ENCODE results near the gene GNLY. TPM values are rescaled to one million over a fixed set of nuclear protein-coding genes. Genes with fewer than 3 reads are reported as not detected.

GNLY gene
- total RNA-seq, 1 experiment from 2014 or later: not detected

GRCh38 chr2:85741211-85741832 is 47.2 kb downstream of the GNLY start:
- H3K9me3 ChIP-seq (ENCODE audit: low read length): no peaks in the 10 kb centered on the region
- H3K4me2 ChIP-seq (ENCODE audit: low read depth, low read length, poor library complexity, severe bottlenecking): no peak overlapping the region
- DNase-seq: no peak
- no peaks in the 10 kb centered on the region for H3K79me2 ChIP-seq (ENCODE audit: low read length)
- H4K20me1 ChIP-seq (ENCODE audit: insufficient read depth, low read depth, low read length): no peaks in the 10 kb centered on the region
- no peaks in the 10 kb centered on the region for H3K9me2 ChIP-seq (replicated peaks; ENCODE audit: insufficient read depth, low read length)
- no peak overlapping the region for H2AFZ ChIP-seq (ENCODE audit: low read length)
- no peaks in the 10 kb centered on the region for H3K27me3 ChIP-seq (ENCODE audit: low read length)
- H3K9ac ChIP-seq (ENCODE audit: low read length): no peak overlapping the region
- no peaks in the 10 kb centered on the region for H3K36me3 ChIP-seq (ENCODE audit: insufficient read depth, low read length)
- H3K4me1 ChIP-seq (ENCODE audit: low read length): peaks cover 6% of the 10 kb centered on the region
- H3K27ac ChIP-seq (ENCODE audit: low read length): no peak overlapping the region
- no peak overlapping the region for H3K4me3 ChIP-seq (ENCODE audit: low read length)

DNA sequence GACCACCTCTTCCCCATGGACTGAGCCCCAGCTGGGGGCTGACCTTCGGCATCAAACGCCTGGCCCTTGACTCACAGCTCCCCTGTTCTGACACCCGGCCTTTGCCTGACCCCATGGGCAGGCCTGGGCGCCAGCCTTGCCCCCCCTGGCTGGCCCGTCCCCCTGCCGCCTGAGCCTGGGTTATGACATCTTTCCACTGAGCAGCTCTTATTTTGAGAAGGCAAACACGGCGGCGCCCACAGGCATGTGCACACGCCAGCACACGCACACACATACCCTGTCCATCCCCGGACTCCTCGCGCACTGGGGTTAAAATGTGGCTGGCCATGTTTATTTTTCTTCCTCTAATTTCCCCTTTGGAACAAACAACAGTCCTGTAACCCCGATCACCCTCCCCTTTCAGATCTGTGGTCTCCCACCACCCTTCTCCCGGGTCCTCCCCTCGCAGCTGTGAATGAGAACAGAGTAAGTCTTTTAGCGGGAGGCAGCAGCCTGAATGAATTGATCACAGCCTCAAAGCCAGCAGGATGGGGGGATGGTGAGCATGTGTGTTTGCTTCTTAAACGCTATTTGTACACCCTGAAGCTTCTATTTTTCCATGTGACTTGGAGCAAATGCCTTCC is 47.8 kb downstream of the GNLY start:
- Histone ChIP-seq H3K9ac (ENCODE audit: low read length) (no peak overlapping the region), H3K4me1 (ENCODE audit: low read length) (peaks cover 6% of the 10 kb centered on the region), H3K4me2 (ENCODE audit: low read depth, low read length, poor library complexity, severe bottlenecking) (no peak overlapping the region), H4K20me1 (ENCODE audit: insufficient read depth, low read depth, low read length) (no peaks in the 10 kb centered on the region), H3K9me2 (replicated peaks; ENCODE audit: insufficient read depth, low read length) (no peaks in the 10 kb centered on the region), H3K79me2 (ENCODE audit: low read length) (no peaks in the 10 kb centered on the region), H3K36me3 (ENCODE audit: insufficient read depth, low read length) (no peaks in the 10 kb centered on the region), H2AFZ (ENCODE audit: low read length) (no peak overlapping the region), H3K27me3 (ENCODE audit: low read length) (no peaks in the 10 kb centered on the region), H3K4me3 (ENCODE audit: low read length) (no peak overlapping the region), H3K9me3 (ENCODE audit: low read length) (no peaks in the 10 kb centered on the region), H3K27ac (ENCODE audit: low read length) (no peak overlapping the region)
- DNase-seq: no peak

- Histone ChIP-seq H3K36me3 (ENCODE audit: insufficient read depth, low read length) (no peaks in the 10 kb centered on the region), H3K9me3 (ENCODE audit: low read length) (no peaks in the 10 kb centered on the region), H3K27ac (ENCODE audit: low read length) (no peak overlapping the region), H4K20me1 (ENCODE audit: insufficient read depth, low read depth, low read length) (no peaks in the 10 kb centered on the region; the same call in 1 of the 2 replicates), H3K27me3 (ENCODE audit: low read length) (no peaks in the 10 kb centered on the region), H3K9me2 (replicated peaks; ENCODE audit: insufficient read depth, low read length) (no peaks in the 10 kb centered on the region), H3K4me1 (ENCODE audit: low read length) (peaks cover 13% of the 10 kb centered on the region), H3K4me3 (ENCODE audit: low read length) (no peak overlapping the region), H3K9ac (ENCODE audit: low read length) (no peak overlapping the region), H2AFZ (ENCODE audit: low read length) (no peak overlapping the region), H3K79me2 (ENCODE audit: low read length) (no peaks in the 10 kb centered on the region), H3K4me2 (ENCODE audit: low read depth, low read length, poor library complexity, severe bottlenecking) (no peak overlapping the region)
- no peak for DNase-seq
Observed at GRCh38 chr2:85743304-85743978, 49.3 kb downstream of the GNLY start.

GRCh38 chr2:85744055-85744454 is 49.9 kb downstream of the GNLY start:
- H3K4me2 ChIP-seq (ENCODE audit: low read depth, low read length, poor library complexity, severe bottlenecking): no peak overlapping the region

DNA sequence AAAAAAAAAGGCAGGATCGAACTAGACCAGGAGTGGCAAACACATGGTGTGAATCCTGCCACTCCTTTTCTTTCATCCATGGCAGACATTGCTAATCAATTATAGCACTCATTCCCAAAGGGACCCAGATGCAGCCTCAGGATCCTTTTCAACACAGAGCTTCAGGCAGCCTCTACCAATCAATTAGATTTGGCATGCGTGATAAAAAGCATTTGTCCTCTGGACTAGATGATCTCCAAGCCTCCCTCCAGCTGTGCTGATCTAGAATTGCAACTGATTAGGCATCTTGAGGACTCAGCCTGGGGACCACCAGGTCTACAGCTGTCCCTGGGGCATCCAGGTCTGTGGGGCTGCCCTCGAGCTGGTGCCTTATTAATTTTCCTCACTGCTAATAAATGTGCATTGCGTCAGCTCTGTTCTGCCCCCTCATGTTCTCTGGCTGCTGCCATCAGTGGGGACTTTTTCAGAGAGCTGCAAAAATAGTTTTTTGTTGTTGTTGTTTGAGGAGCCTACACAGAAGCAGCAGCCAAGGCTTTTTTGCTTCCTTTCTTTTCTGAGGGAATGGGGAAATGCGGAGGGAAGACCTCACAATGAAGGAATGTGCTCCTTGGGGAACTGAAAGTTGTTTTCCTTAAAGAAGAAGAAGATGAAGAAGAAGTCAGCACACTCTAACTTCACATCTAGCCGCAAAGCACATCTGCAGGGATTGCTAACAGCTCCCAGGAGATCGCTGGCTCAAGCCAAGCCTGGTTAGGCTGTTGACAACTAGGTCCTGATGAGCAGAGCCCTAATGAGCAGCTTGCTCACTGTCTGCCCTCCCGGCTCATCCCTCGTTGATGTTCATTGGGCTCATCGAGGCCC is 50.8 kb downstream of the GNLY start:
- Histone ChIP-seq H3K27ac (ENCODE audit: low read length) (no peak overlapping the region), H3K9ac (ENCODE audit: low read length) (no peak overlapping the region), H3K27me3 (ENCODE audit: low read length) (no peaks in the 10 kb centered on the region), H3K4me2 (ENCODE audit: low read depth, low read length, poor library complexity, severe bottlenecking) (no peak overlapping the region), H3K4me1 (ENCODE audit: low read length) (peaks cover 15% of the 10 kb centered on the region), H3K9me3 (ENCODE audit: low read length) (no peaks in the 10 kb centered on the region), H3K4me3 (ENCODE audit: low read length) (no peak overlapping the region), H3K36me3 (ENCODE audit: insufficient read depth, low read length) (no peaks in the 10 kb centered on the region), H4K20me1 (ENCODE audit: insufficient read depth, low read depth, low read length) (no peaks in the 10 kb centered on the region; the same call in 1 of the 2 replicates), H2AFZ (ENCODE audit: low read length) (no peak overlapping the region), H3K9me2 (replicated peaks; ENCODE audit: insufficient read depth, low read length) (no peaks in the 10 kb centered on the region), H3K79me2 (ENCODE audit: low read length) (no peaks in the 10 kb centered on the region)
- DNase-seq: no peak

More at GRCh38 chr2:85744055-85744454, 49.9 kb downstream of the GNLY start:
- H3K27ac ChIP-seq (ENCODE audit: low read length): no peak overlapping the region
- H3K79me2 ChIP-seq (ENCODE audit: low read length): no peaks in the 10 kb centered on the region
- no peak overlapping the region for H3K9ac ChIP-seq (ENCODE audit: low read length)
- no peaks in the 10 kb centered on the region for H3K9me3 ChIP-seq (ENCODE audit: low read length)
- H2AFZ ChIP-seq (ENCODE audit: low read length): no peak overlapping the region
- H3K4me3 ChIP-seq (ENCODE audit: low read length): no peak overlapping the region
- H3K4me1 ChIP-seq (ENCODE audit: low read length): peaks cover 15% of the 10 kb centered on the region
- H3K9me2 ChIP-seq (replicated peaks; ENCODE audit: insufficient read depth, low read length): no peaks in the 10 kb centered on the region
- H3K27me3 ChIP-seq (ENCODE audit: low read length): no peaks in the 10 kb centered on the region
- no peak for DNase-seq
- H4K20me1 ChIP-seq (ENCODE audit: insufficient read depth, low read depth, low read length): no peaks in the 10 kb centered on the region; the same call in 1 of the 2 replicates
- H3K36me3 ChIP-seq (ENCODE audit: insufficient read depth, low read length): no peaks in the 10 kb centered on the region

DNA sequence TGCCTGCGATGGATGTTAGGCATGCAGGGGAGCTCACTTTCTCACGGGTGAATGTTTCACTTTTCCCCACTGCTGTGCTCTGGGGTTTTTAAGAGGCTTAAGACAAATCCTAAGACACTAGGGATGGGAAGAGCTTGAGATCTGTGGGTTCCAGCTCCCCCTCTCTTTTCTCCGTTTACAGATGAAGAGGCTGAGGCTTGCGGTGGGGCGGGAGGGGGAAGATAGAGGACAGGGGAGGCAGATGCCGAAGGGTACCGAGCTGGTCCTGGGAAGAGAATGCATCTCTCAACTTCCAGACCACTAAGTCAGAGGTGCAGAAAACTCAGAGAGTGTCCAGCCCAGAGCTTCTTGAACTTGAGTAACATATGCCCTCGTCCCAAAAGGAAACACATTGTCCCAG is 51.5 kb downstream of the GNLY start:
- no peaks in the 10 kb centered on the region for H3K79me2 ChIP-seq (ENCODE audit: low read length)
- no peaks in the 10 kb centered on the region for H3K9me3 ChIP-seq (ENCODE audit: low read length)
- no peak overlapping the region for H3K9ac ChIP-seq (ENCODE audit: low read length)
- no peak overlapping the region for H3K4me2 ChIP-seq (ENCODE audit: low read depth, low read length, poor library complexity, severe bottlenecking)
- no peak overlapping the region for H3K27ac ChIP-seq (ENCODE audit: low read length)
- peaks cover 15% of the 10 kb centered on the region for H3K4me1 ChIP-seq (ENCODE audit: low read length)
- no peaks in the 10 kb centered on the region for H3K9me2 ChIP-seq (replicated peaks; ENCODE audit: insufficient read depth, low read length)
- H4K20me1 ChIP-seq (ENCODE audit: insufficient read depth, low read depth, low read length): no peaks in the 10 kb centered on the region; the same call in 1 of the 2 replicates
- H3K27me3 ChIP-seq (ENCODE audit: low read length): no peaks in the 10 kb centered on the region
- H2AFZ ChIP-seq (ENCODE audit: low read length): no peak overlapping the region
- no peak overlapping the region for H3K4me3 ChIP-seq (ENCODE audit: low read length)
- no peaks in the 10 kb centered on the region for H3K36me3 ChIP-seq (ENCODE audit: insufficient read depth, low read length)
- no peak for DNase-seq

GRCh38 chr2:85746321-85747004 is 52.3 kb downstream of the GNLY start:
- peaks cover 15% of the 10 kb centered on the region for H3K4me1 ChIP-seq (ENCODE audit: low read length)
- H3K9me3 ChIP-seq (ENCODE audit: low read length): no peaks in the 10 kb centered on the region
- H3K4me2 ChIP-seq (ENCODE audit: low read depth, low read length, poor library complexity, severe bottlenecking): no peak overlapping the region
- H3K27me3 ChIP-seq (ENCODE audit: low read length): no peaks in the 10 kb centered on the region
- H3K9ac ChIP-seq (ENCODE audit: low read length): no peak overlapping the region
- H2AFZ ChIP-seq (ENCODE audit: low read length): no peak overlapping the region
- H3K9me2 ChIP-seq (replicated peaks; ENCODE audit: insufficient read depth, low read length): no peaks in the 10 kb centered on the region
- H3K36me3 ChIP-seq (ENCODE audit: insufficient read depth, low read length): no peaks in the 10 kb centered on the region
- H3K27ac ChIP-seq (ENCODE audit: low read length): no peak overlapping the region
- no peaks in the 10 kb centered on the region; the same call in 1 of the 2 replicates for H4K20me1 ChIP-seq (ENCODE audit: insufficient read depth, low read depth, low read length)
- DNase-seq: no peak
- H3K79me2 ChIP-seq (ENCODE audit: low read length): no peaks in the 10 kb centered on the region
- H3K4me3 ChIP-seq (ENCODE audit: low read length): no peak overlapping the region
